Endothelial cell of hepatic sinusoid (primary cell): Measurements from ENCODE around the gene FSTL5.
"Not testable (repeated sequence)": the region's sequence is repeated elsewhere in the genome, so short reads cannot be mapped to it uniquely, and the experiment has no call there.

Source experiments
- in situ Hi-C: cut with HindIII; loops from 2 replicates; pipeline ENCODE4 v1.10.0; 2017; ENCODE audit warnings: low sequenced_read_pairs

Gene FSTL5

DNA sequence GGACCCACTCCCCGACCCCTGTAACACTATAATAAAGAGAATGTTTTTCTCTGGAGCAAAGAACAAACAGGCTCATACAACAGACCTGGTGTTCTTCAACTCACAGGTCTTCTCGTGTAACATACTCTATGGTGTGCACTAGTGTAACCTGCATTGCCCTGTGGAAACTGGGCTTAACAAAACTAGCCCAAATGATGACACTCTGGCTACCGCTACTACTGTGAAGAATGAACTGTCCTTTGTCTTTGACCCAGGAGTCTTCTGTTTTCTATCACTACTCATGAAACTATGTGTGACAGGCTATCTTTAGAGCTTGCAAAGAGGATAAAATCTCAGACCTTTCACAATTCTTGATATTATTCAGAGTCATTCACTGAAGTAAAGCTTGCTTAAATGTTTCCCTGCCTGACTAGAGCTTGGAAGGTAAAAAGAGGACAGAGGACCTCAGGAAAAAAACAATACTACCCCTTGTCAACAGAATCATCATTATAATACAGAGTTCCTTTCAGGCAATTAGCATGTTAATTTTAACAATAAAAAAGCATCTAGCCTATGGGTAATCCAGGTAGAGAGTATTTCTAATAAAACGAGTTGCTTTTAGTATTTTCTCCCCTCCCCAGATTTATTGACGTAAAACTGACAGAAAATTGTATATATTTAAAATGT lies 59.2 kb downstream of the FSTL5 start:
- in situ Hi-C loops: no loop called here

DNA sequence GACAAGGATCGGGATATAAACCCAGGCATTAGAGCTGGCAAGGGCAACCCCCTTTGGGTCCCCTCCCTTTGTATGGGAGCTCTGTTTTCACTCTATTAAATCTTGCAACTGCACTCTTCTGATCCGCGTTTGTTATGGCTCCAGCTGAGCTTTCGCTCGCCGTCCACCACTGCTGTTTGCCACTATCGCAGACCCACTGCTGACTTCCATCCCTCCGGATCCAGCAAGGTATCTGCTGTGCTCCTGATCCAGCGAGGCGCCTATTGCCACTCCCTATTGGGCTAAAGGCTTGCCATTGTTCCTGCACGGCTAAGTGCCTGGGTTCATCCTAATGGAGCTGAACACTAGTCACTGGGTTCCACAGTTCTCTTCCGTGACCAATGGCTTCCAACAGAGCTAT lies 59.9 kb downstream of the FSTL5 start:
- in situ Hi-C loops: not testable (repeated sequence)

DNA sequence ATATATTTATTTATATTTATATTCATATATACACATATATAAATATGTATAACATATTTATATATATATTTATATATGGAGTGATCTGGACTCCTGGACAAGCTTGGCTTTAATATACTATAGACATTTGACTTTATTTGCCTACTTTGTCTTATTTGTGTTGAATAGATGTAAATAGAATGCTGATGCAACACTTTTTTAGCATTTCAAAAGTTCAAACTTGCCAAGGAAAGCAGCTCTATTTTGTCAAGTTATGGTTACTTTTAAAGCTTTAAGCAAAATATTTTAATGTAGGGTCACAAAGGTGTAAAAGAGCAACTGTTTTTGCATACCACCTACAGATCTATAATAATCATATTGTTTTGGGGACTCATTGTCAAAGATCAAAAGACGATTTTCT lies 61.1 kb downstream of the FSTL5 start:
- in situ Hi-C loops: no loop called here

DNA sequence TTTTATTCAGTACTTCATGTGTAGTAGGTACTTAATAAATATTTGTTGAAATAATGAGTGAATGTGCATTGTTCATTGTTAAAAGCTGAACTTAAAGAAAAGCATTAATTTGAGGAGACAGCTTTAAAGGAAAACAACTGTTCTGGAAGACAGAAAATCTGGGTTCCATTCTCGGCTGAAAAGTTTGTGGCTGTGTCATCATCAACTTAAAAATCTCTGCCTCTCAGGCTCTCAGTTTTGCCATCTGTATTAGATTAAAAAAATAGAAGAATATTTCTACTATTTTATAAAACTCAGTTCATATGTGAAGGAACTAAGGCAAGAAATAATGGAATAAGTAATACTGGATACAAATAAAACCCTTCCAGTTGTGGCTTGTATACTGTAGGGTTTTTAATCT lies 62.5 kb downstream of the FSTL5 start:
- in situ Hi-C loops: no loop called here

DNA sequence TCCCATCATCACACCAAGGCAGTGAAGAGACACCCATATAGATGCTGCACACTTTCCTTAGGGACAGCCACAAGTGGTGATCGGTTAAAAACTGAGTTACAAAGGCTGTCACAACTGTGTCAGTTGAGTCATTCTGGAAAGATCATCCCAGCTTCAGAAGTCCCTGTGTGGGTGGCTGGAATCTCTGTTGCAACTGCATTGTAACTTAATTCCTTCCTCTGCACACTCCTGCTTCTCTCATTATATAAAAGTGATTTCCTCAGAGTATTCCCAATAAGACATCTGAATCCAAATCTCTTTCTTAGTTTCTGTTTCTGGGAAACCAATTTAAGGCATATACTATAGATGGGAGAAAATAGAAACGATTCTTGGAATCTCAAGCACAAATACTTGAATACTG lies 88.1 kb downstream of the FSTL5 start:
- in situ Hi-C loops: no loop called here

DNA sequence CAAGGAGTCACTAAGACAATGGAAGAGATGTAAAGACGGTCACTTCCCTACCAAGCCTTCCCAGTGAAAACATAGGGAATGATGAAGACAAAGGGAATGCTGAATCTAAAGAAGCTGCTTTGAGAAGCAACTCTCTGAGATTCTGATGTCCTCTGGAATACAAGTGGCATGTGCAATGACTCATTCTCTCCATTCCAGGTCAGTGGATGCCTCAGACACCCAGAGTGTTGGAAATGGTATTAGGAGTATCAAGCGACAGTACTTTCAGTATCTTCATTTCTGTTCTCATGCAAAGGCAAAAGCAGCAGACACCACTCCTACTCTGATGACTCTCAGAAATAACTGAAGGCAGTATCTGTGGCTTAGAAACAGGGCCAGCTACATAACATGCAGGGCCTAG lies 102.6 kb downstream of the FSTL5 start:
- in situ Hi-C loops: no loop called here

DNA sequence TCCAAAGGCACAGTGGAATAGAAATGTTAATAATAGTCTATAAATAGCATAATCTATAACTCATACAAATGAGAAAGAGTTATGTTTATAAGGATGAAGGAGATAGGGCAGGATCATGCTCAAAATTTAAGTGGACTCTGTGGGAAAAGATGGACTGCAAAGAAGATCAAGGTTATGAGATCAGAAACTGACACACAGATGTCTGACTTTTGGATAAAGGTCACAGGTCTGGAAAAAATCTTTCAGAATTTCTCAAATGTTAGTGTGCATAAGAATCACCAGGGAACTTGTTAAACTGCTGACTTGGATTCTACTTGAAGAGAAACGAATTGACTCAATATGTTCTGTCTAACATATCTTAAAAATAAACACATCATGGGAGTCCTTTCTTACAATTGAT lies 104.1 kb downstream of the FSTL5 start:
- in situ Hi-C loops: no loop called here

DNA sequence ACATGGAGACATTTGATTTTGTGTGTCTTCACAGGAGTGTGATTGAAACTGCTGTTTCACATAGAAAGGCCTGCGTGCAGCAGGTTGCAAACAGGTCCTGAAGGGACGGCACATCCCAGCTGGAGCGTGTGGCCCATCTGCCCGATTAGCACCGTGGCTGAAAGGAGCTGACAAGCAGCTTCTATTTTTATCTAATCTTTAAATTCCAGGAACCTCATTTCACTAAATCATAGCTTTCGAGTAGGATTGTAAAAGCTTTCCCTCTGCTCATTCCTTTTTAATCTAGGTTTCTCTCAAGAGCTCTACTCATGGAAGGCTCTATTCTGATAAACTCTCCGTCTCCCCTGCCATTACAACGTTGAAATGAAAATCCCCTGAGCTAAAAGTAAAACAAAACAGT lies 106.8 kb downstream of the FSTL5 start:
- in situ Hi-C loops: no loop called here

DNA sequence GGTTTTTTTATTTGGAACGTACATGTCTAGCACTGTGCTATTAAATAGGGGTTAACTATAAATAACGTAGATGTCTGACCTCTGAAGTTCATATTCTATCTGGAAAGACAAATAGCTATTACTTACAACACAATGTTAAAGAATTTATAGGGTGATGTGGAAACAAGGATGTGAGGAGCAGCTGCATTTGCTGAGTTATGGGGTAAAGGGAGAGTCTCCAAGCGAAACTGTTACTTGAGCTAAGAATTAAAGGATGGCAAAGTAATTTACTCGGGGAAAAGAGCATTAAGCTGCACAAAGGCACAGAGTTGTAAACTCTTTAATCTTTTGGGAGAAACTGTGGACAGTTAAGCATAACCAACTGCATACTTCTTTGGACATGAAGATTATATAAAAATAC lies 117.7 kb downstream of the FSTL5 start:
- in situ Hi-C loops: no loop called here

DNA sequence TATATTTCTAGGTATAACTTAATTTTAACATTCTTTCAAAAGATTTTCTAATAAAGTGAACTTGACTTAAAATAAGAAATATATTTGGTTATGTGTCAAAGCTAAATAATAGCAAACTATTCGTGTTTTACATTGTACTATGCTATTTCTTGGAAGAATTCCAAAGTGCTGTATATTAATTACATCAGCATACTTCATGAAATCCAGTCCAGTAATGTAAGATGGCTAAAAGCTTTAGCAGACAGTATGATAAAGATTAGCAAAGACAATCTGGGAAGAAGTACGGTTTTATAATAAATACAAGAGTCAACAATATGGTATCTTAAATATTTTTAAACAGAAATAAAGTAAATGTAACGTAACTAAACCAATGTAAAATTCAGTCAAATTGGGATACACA lies 125.7 kb downstream of the FSTL5 start:
- in situ Hi-C loops: no loop called here

DNA sequence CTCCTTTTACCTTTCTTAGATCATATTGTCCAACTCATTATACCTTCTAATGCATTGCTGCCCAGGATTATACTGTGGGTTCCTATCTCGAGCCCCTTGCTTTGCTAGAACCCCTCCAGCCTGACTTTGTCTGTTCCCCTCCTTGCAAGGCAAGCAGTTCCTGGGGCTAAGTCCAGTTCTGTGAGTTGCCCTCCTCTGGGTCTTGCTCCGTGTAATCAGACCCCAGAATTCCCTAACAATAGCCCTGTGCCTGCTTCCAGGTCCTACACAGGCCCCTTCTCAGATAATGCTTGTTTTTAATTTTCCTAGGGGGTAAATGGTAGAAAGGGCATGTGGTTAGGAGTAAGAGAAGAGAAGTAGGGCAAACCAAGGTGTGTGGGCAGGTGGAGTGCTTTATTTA lies 145.9 kb downstream of the FSTL5 start:
- in situ Hi-C loops: no loop called here

DNA sequence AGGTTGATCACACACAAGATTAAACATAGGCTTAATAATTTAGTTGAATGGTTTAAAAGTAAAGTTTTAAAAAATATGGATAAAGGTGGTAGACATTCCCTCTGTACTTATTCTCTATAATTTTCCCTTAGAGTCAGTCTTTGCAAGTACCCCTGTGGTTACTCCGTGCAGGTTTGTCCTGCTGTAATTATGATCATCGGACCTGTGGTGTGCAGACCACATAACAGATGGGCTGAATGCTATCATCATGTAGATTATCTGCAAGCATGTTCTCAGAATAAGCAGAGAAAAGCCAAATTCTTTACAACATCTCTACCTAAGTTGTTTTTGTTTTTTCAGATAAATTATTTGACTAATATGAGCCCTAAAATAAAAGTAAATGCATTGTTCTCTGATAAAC lies 146.8 kb downstream of the FSTL5 start:
- in situ Hi-C loops: no loop called here

DNA sequence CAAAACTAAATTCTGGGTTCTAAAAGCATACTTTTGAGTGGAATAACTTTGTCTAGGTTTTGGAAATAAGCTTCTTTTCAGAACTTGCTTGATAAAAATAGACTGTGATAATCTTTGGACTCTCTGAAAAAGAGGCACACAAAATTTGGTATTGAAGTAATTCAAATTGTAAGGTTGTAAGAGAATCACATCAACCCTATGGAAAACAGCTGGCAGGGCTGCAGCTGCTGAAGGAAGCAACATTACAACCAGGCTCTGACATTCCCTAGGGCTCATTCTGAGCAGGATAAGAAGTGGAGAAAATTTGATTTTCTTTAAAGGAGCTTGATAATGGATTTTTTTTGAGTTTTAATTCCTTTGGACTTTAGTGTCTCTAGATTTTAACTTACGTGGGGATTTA lies 147.6 kb downstream of the FSTL5 start:
- in situ Hi-C loops: no loop called here

DNA sequence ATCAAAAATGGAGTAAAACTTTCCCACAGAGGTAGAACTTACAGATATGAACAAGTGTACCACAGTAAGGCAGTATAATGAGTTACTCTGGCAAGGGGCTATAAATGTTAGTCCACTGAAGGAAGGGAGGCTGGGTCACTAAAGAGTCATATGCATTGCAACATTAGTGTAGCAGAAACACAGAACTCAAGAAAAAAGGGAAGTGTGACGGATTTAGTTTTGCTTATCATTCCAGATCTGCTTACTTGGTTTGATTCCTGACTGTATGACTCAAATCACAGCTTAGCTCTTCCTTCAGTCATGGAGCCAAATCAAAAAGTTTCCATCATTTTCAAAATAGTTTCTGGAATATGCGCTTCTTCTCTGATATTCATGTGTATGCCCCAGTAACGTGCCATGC lies 148.7 kb downstream of the FSTL5 start:
- in situ Hi-C loops: no loop called here

DNA sequence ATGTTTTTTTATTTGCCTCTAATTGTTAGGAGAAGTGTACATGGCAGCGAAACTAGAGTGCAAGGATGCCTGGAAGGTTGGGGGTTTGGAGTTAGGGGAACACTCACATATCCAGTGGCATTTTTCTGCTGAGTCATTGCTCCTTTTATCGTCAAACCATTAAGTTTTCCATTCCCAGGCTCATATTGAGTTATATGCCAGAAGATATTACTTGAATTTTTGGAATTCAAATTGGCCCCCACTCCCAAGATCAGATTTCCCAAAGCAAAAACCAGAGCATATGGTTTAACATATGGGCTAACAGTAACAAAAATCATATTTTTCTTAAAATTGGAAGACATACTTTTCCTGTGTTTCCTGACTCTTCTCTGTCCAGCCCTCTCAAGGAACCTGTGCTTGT lies 152.7 kb downstream of the FSTL5 start:
- in situ Hi-C loops: no loop called here

DNA sequence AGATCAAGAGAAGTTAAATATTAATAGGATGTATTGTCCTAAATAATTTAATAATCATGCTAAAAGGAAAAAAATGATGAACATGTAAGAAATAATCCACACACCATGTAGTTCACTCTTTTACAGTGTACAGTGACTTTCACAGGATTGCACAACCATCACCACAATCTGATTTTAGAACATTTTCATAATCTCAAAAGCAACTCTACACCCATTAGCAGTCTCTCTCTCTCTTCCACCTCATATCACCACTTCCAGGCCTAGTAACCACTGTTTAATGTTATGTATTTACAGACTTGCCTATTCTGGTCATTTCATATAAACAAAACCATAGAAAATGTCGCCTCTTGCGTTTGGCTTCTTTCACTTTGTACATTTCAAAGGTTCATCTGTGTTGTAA lies 153.4 kb downstream of the FSTL5 start:
- in situ Hi-C loops: no loop called here

DNA sequence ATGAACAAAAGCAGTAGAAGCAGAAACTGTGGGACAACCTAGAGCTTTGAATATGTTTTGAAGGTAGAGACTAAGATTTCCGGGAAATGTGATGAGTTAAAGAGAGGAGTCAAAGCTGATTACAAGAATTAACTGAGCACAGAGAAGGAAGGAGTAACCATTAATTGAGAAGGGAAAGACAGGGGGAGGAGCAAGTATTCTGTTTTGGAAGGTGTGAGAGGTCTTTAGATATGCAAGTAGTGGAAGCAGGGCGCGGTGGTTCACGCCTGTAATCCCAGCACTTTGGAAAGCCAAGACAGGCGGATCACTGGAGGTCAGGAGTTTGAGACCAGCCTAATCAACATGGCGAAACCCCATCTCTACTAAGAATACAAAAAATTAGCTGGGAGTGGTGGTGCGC lies 171.5 kb downstream of the FSTL5 start:
- in situ Hi-C loops: no loop called here

DNA sequence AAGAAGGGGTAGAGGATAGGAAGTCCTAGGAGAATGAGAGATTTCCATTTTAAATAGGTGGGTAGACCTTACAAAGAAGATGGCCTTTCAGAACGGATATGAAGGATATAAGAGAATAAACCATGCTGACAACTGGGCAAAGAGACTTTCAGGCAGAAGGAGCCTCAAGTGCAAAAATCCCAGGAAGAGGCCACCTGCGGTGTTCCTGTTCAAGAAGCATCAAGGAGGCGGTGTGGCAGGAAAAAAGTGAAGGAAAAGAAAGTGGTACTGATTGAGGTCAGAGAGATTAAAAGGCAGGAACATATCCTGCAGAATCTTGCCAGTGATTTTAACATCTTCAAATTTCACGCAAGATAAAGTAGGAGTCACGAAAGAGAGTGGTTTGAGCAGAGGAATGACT lies 172.0 kb downstream of the FSTL5 start:
- in situ Hi-C loops: no loop called here

DNA sequence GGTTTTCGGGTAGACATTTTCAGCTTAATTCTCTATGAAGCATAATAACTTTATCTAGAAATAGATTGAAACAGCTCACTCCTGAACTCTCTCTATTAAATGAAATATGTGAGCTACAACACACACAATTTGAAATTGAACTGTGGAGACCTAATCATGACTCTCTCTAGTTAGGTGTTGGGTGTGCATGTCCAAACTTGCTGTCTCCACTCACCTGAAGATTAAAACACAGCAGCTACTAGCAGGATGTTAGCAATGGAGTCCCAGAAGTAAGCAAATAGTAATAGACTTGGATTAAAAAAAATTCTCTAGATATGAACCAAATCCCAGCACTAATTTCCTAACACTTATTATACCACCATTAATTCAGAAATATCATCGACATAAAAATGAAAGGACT lies 173.1 kb downstream of the FSTL5 start:
- in situ Hi-C loops: no loop called here

DNA sequence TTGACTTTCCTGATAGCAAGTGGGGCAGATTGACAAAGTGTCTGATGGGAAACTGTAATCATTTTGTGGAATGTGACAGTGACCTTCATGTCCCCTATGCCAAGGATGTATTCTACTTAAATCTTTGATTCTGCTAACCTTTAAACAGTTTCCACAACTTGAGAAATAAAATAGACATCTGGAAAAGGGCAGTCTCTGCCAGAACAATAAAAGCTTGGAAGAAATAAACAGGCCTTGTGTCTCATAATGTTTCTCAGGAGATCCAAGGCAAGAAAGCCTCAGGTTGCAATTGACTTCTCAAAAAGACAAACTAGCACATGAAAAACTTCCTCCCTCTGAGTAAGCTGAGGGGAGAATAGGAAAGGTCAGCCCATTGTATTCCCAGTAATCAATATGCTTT lies 174.9 kb downstream of the FSTL5 start:
- in situ Hi-C loops: no loop called here

DNA sequence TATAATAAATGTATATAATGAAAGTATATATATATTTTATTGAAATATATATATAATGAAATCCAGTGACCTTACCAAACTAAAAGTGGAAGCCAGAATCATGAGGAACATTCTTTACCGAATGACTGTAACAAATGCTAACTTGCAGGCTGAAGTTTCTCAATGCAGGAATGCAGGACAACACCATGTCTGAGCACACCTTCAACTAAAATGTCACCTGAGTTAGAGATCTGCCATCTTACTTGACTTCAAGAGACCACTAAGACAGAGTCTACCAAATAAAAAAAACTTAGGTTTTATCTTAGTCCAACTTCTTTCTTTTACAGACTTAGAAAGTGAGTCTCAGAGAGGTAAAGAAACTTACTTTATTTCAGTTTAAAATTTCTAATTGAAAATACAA lies 176.2 kb downstream of the FSTL5 start:
- in situ Hi-C loops: no loop called here

DNA sequence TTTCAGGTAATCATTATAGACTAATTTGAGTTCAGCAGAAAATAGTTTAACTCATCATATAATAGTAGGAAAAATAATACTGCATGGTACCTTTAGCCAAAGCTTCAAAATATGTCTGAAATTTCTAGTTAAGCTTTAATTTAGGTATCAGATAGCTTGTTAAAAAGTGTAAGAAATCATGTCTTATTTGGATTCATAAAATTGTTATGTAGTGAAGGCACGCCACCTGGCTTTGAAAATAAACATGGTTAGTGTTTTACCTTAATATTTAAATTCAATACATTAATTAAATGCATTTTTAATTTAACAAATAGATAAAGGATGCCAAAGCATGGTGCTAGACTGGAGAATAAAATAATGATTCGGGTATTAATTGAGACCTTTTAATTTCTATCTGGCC lies 211.4 kb downstream of the FSTL5 start:
- in situ Hi-C loops: no loop called here

DNA sequence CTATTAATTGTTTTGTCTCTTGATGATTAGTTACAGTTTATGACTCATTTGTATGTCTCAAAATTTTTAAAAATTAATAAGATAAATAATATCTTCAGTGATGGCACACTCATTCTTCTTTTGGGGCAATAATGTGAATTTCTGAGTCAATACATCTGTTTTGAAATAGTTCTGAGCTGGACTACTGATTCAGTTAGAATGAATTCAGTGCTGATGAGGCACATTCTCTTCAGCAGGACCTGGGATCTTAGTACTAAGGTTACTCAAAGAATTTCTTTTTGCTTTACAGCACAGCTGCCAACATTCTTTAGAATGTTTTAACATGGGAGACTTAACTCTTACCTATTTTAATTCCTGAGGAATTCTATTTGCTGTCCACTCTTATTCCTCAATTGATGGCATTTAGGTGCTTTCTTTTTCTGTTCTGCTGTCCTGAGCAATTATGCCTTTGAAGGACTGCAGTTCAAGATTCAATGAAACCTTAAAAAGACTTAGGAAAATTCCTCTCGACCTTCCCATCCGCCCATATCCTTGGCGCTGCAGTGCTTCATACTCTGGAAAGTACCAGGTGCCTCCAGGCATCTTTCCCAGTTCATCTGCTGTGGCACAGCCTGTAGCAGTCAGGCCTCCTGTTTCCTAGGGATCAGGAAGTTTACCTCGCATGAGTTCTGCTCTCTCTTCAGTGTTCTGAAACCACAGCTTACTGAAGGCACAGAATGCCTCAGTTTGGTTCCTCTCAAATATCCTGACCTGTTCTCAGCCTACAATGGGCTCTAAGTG lies 213.7 kb downstream of the FSTL5 start:
- in situ Hi-C loops: no loop called here
